Naive thymus-derived CD4-positive, alpha-beta T cell (primary cell): Measurements from ENCODE around the gene SYNE2. TPM values are rescaled to one million over a fixed set of nuclear protein-coding genes. Genes with fewer than 3 reads are reported as not detected.

ENCODE experiments used
- ATAC-seq: fragments of 150-1000 bp; cut with Tn5 transposase; 2 replicates; pipeline ENCODE4 v1.10.0; 2021; ENCODE audit warnings: mild to moderate bottlenecking, moderate library complexity
- CTCF ChIA-PET: fragments of 350-600 bp; sonication (Branson Sonifier 250); formaldehyde crosslinking; loops from one replicate; lab custom pipeline; 2021; ENCODE audit warnings: antibody characterized with exemption; lab: Charles Lee
- POLR2A ChIA-PET: fragments of 350-600 bp; sonication (Branson Sonifier 250); formaldehyde crosslinking; loops from one replicate; lab custom pipeline; 2021; ENCODE audit warnings: antibody characterized with exemption, inconsistent platforms; lab: Charles Lee
- DNase-seq, 9 donors: peaks; one replicate each; pipeline versions ENCODE4 v3.0.0 to v3.0.0-alpha.2; 2020 to 2022; ENCODE audit warnings: mixed read lengths in 1 of 9
- H3K27ac ChIP-seq: one replicate; pipeline ENCODE4 v1.7.0; 2013; ENCODE audit warnings: mild to moderate bottlenecking, low read depth, low read length, moderate library complexity
- H3K27me3 ChIP-seq, 2 donors: one replicate each; pipeline ENCODE4 v1.7.0; 2013; ENCODE audit warnings: low read length in 2 of 2, mild to moderate bottlenecking in 2 of 2, moderate library complexity in 2 of 2; ENCODE audit not compliant: control insufficient read depth in 2 of 2, insufficient read depth in 2 of 2
- H3K36me3 ChIP-seq, 3 experiments: 1 replicate in 2 of 3; 2 replicates in 1 of 3; pipeline ENCODE4 v1.7.0; 2013; ENCODE audit warnings: low read length in 3 of 3, mild to moderate bottlenecking in 3 of 3, moderate library complexity in 1 of 3; ENCODE audit not compliant: insufficient read depth in 3 of 3, control insufficient read depth in 2 of 3
- H3K4me1 ChIP-seq, 2 donors: one replicate each; pipeline ENCODE4 v1.7.0; 2013; ENCODE audit warnings: low read length in 2 of 2, mild to moderate bottlenecking in 2 of 2, moderate library complexity in 1 of 2; ENCODE audit not compliant: control insufficient read depth in 2 of 2, insufficient read depth in 2 of 2
- H3K4me3 ChIP-seq: 2 replicates; pipeline ENCODE4 v1.7.0; 2013; ENCODE audit warnings: mild to moderate bottlenecking, low read length
- H3K9me3 ChIP-seq, 3 experiments: 1 replicate in 2 of 3; 2 replicates in 1 of 3; pipeline ENCODE4 v1.7.0; 2013; ENCODE audit warnings: low read length in 3 of 3; ENCODE audit not compliant: control insufficient read depth in 2 of 3
- H3K27ac Mint-ChIP-seq, 9 donors: one replicate each; pipeline ENCODE4 v1.8.0; 2020 to 2022; ENCODE audit warnings: mixed read lengths in 9 of 9, mild to moderate bottlenecking in 8 of 9, moderate library complexity in 5 of 9, inconsistent platforms in 2 of 9
- H3K27me3 Mint-ChIP-seq, 5 donors: one replicate each; pipeline ENCODE4 v1.8.0; 2021 to 2022; ENCODE audit warnings: mixed read lengths in 5 of 5, mild to moderate bottlenecking in 1 of 5
- H3K36me3 Mint-ChIP-seq, 5 donors: one replicate each; pipeline ENCODE4 v1.8.0; 2020 to 2022; ENCODE audit warnings: mixed read lengths in 5 of 5, mild to moderate bottlenecking in 3 of 5, inconsistent platforms in 1 of 5
- H3K4me1 Mint-ChIP-seq, 7 donors: one replicate each; pipeline ENCODE4 v1.8.0; 2020 to 2022; ENCODE audit warnings: mixed read lengths in 7 of 7, mild to moderate bottlenecking in 3 of 7, inconsistent platforms in 1 of 7
- H3K4me3 Mint-ChIP-seq, 10 donors: one replicate each; pipeline ENCODE4 v1.8.0; 2020 to 2022; ENCODE audit warnings: mild to moderate bottlenecking in 10 of 10, mixed read lengths in 10 of 10, moderate library complexity in 6 of 10, inconsistent platforms in 2 of 10
- H3K9me3 Mint-ChIP-seq, 11 donors: one replicate each; pipeline ENCODE4 v1.8.0; 2020 to 2022; ENCODE audit warnings: mixed read lengths in 11 of 11, mild to moderate bottlenecking in 4 of 11, inconsistent platforms in 1 of 11, moderate library complexity in 1 of 11
- intact Hi-C, 2 donors: fragments of 100-400 bp; cut with micrococcal nuclease; formaldehyde crosslinking; loops; one replicate each; pipeline ENCODE4 v1.15.1; 2023
- polyA plus RNA-seq, 2 donors: library from polyadenylated mRNA; unstranded; fragments of 300-500 nt; fragmentation: Illumina TruSeq; gene quantifications; one replicate each; pipeline ENCODE4 v1.2.3, GENCODE V29; 2021
- total RNA-seq, 6 experiments: library from RNA in 5 of 6; stranded (reverse) in 5 of 6; gene quantifications; 1 replicate in 5 of 6; 2 replicates in 1 of 6; pipeline ENCODE4 v1.2.3 and lab custom pipeline; 2021 to 2026

The SYNE2 gene
- total and polyA plus RNA-seq, 7 experiments from 2014 or later = 22.4 to 170 (median 139) TPM

- intact Hi-C loops = loop anchor here (1.0 to 5.0 kb wide), 4 partner anchors 14 to 296 kb away; partner anchors contain the start of gene WDR89 (in 1 of the 2)
- H3K27ac ChIP-seq = peak overlapping the region; percentile 42
- no peak overlapping the region for H3K4me3 Mint-ChIP-seq
Observed at GRCh38 chr14:63938198-63939005, 85.6 kb downstream of the SYNE2 start.

GRCh38 chr14:63939006-63939270 is 86.1 kb downstream of the SYNE2 start:
- Mint-ChIP-seq H3K27me3 (no peaks in the 10 kb centered on the region), H3K9me3 (no peaks in the 10 kb centered on the region), H3K4me1 (peaks cover 19 to 40% (median 35%) of the 10 kb centered on the region in 7 donors), H3K27ac (no peak overlapping the region), H3K36me3 (peaks cover 0 to 19% (median 3%) of the 10 kb centered on the region in 5 donors), H3K4me3 (no peak overlapping the region)
- Histone ChIP-seq H3K4me3 (peak overlapping the region; percentile 3), H3K27me3 (no peaks in the 10 kb centered on the region), H3K4me1 (peaks cover 36 to 46% of the 10 kb centered on the region in 2 donors), H3K9me3 (no peaks in the 10 kb centered on the region), H3K27ac (peak overlapping the region; percentile 42), H3K36me3 (peaks cover 0 to 8% (median 5%) of the 10 kb centered on the region in 3 experiments)
- POLR2A ChIA-PET = interaction anchor here (0.6 to 3.1 kb wide), 2 partner anchors 71 to 75 kb away, joined by 3 to 18 read pairs; no protein-coding TSS in a partner anchor
- intact Hi-C loops = loop anchor here (2.0 to 5.0 kb wide), 3 partner anchors 14 to 297 kb away; partner anchors contain the start of gene WDR89 (in 1 of the 2)
- ATAC-seq (peak; percentile 9), DNase-seq (no peak)
- CTCF ChIA-PET = interaction anchor here (0.7 kb wide), 1 partner anchor 73 kb away, joined by 4 read pairs; no protein-coding TSS in a partner anchor

More at GRCh38 chr14:63938198-63939005, 85.6 kb downstream of the SYNE2 start:
- Histone ChIP-seq H3K4me3 (peak overlapping the region; percentile 3), H3K4me1 (peaks cover 41 to 46% of the 10 kb centered on the region in 2 donors), H3K9me3 (no peaks in the 10 kb centered on the region), H3K27me3 (no peaks in the 10 kb centered on the region), H3K36me3 (peaks cover 0 to 8% (median 5%) of the 10 kb centered on the region in 3 experiments)
- ChIA-PET CTCF (interaction anchor here (0.7 kb wide), 1 partner anchor 169 kb away, joined by 4 read pairs; no protein-coding TSS in a partner anchor), POLR2A (interaction anchor here (0.5 to 0.6 kb wide), 2 partner anchors 56 to 70 kb away, joined by 3 read pairs; no protein-coding TSS in a partner anchor)
- peak; percentile 58 for ATAC-seq
- DNase-seq = peak in 4 of 9 donors; percentile 11 to 25 (median 16)
- peaks cover 0 to 18% (median 3%) of the 10 kb centered on the region in 5 donors for H3K36me3 Mint-ChIP-seq
- no peaks in the 10 kb centered on the region for H3K9me3 Mint-ChIP-seq
- H3K4me1 Mint-ChIP-seq = peaks cover 22 to 45% (median 40%) of the 10 kb centered on the region in 7 donors
- H3K27ac Mint-ChIP-seq = no peak overlapping the region
- no peaks in the 10 kb centered on the region for H3K27me3 Mint-ChIP-seq

GRCh38 chr14:63940387-63940786 is 87.6 kb downstream of the SYNE2 start:
- peak overlapping the region; percentile 63 for H3K27ac ChIP-seq
- no peak overlapping the region for H3K4me3 ChIP-seq
- H3K27me3 Mint-ChIP-seq = no peaks in the 10 kb centered on the region
- H3K4me1 Mint-ChIP-seq = peaks cover 14 to 33% (median 28%) of the 10 kb centered on the region in 7 donors
- DNase-seq (peak in 6 of 9 donors; percentile 36 to 58 (median 43)), ATAC-seq (peak; percentile 74)
- no peaks in the 10 kb centered on the region for H3K9me3 Mint-ChIP-seq
- intact Hi-C loops = loop anchor here (1.0 to 5.0 kb wide), 3 partner anchors 33 to 88 kb away; no protein-coding TSS in a partner anchor
- H3K4me3 Mint-ChIP-seq = peak overlapping the region; percentile 24 to 70 (median 67)
- H3K27me3 ChIP-seq = no peaks in the 10 kb centered on the region
- peaks cover 0 to 8% (median 5%) of the 10 kb centered on the region in 3 experiments for H3K36me3 ChIP-seq
- H3K4me1 ChIP-seq = peaks cover 36 to 46% of the 10 kb centered on the region in 2 donors
- ChIA-PET POLR2A (interaction anchor here (0.5 to 3.1 kb wide), 9 partner anchors 11 to 90 kb away, joined by 3 to 18 read pairs (median 3); partner anchors contain the start of gene SYNE2), CTCF (interaction anchor here (0.7 to 1.2 kb wide), 2 partner anchors 11 to 32 kb away, joined by 4 read pairs; no protein-coding TSS in a partner anchor)
- peaks cover 0 to 21% (median 7%) of the 10 kb centered on the region in 5 donors for H3K36me3 Mint-ChIP-seq
- no peaks in the 10 kb centered on the region for H3K9me3 ChIP-seq
- peak overlapping the region; percentile 60 to 95 (median 87) for H3K27ac Mint-ChIP-seq

- Histone ChIP-seq H3K4me3 (no peak overlapping the region), H3K36me3 (peaks cover 0 to 8% (median 5%) of the 10 kb centered on the region in 3 experiments), H3K9me3 (no peaks in the 10 kb centered on the region), H3K27me3 (no peaks in the 10 kb centered on the region), H3K4me1 (peaks cover 36 to 46% of the 10 kb centered on the region in 2 donors), H3K27ac (peak overlapping the region; percentile 53)
- Mint-ChIP-seq H3K4me3 (peak overlapping the region in 7 of 10 donors; percentile 0 to 45 (median 18)), H3K27me3 (no peaks in the 10 kb centered on the region), H3K9me3 (no peaks in the 10 kb centered on the region), H3K36me3 (peaks cover 0 to 21% (median 8%) of the 10 kb centered on the region in 5 donors), H3K4me1 (peaks cover 14 to 33% (median 28%) of the 10 kb centered on the region in 7 donors), H3K27ac (peak overlapping the region in 8 of 9 donors; percentile 52 to 95 (median 85))
- ATAC-seq (no peak), DNase-seq (no peak)
- ChIA-PET POLR2A (interaction anchor here (0.5 to 3.1 kb wide), 7 partner anchors 14 to 88 kb away, joined by 3 to 18 read pairs (median 4); partner anchors contain the start of gene SYNE2), CTCF (interaction anchor here (1.2 kb wide), 1 partner anchor 11 kb away, joined by 4 read pairs; no protein-coding TSS in a partner anchor)
- intact Hi-C loops = loop anchor here (2.0 to 5.0 kb wide), 2 partner anchors 34 to 76 kb away; no protein-coding TSS in a partner anchor
Observed at GRCh38 chr14:63941023-63941422, 88.2 kb downstream of the SYNE2 start.

- Mint-ChIP-seq H3K4me1 (peaks cover 0 to 13% (median 7%) of the 10 kb centered on the region in 7 donors), H3K9me3 (no peaks in the 10 kb centered on the region), H3K27me3 (no peaks in the 10 kb centered on the region), H3K4me3 (no peak overlapping the region), H3K36me3 (peaks cover 4 to 44% (median 27%) of the 10 kb centered on the region in 5 donors), H3K27ac (no peak overlapping the region)
- no peaks in the 10 kb centered on the region for H3K4me1 ChIP-seq
- ATAC-seq (no peak), DNase-seq (no peak)
- intact Hi-C loops = no loop called here
- peaks cover 0 to 23% (median 3%) of the 10 kb centered on the region in 3 experiments for H3K36me3 ChIP-seq
- H3K27me3 ChIP-seq = no peaks in the 10 kb centered on the region
- H3K4me3 ChIP-seq = no peak overlapping the region
- ChIA-PET POLR2A (no interaction called here), CTCF (interaction anchor here (0.6 to 0.7 kb wide), 2 partner anchors 78 to 100 kb away, joined by 4 read pairs; no protein-coding TSS in a partner anchor)
- H3K9me3 ChIP-seq = no peaks in the 10 kb centered on the region
- H3K27ac ChIP-seq = no peak overlapping the region
Observed at GRCh38 chr14:63949696-63950095, 96.9 kb downstream of the SYNE2 start.

GRCh38 chr14:63951021-63951420 is 98.2 kb downstream of the SYNE2 start:
- Mint-ChIP-seq H3K4me1 (peaks cover 0 to 12% (median 7%) of the 10 kb centered on the region in 7 donors), H3K9me3 (no peaks in the 10 kb centered on the region), H3K4me3 (no peak overlapping the region), H3K27ac (peak overlapping the region in 1 of 9 donors; percentile 31), H3K27me3 (no peaks in the 10 kb centered on the region), H3K36me3 (peaks cover 4 to 40% (median 29%) of the 10 kb centered on the region in 5 donors)
- no peak overlapping the region for H3K27ac ChIP-seq
- peaks cover 0 to 23% (median 3%) of the 10 kb centered on the region in 3 experiments for H3K36me3 ChIP-seq
- CTCF ChIA-PET = no interaction called here
- H3K4me1 ChIP-seq = no peaks in the 10 kb centered on the region
- H3K9me3 ChIP-seq = no peaks in the 10 kb centered on the region
- ATAC-seq (no peak), DNase-seq (no peak)
- H3K4me3 ChIP-seq = no peak overlapping the region
- no peaks in the 10 kb centered on the region for H3K27me3 ChIP-seq
- intact Hi-C loops = no loop called here
- POLR2A ChIA-PET = interaction anchor here (0.8 kb wide), 1 partner anchor 11 kb away, joined by 3 read pairs; no protein-coding TSS in a partner anchor
